OCI-LY3 (cell line): Measurements from ENCODE around the gene CDKN1C.
A peak's percentile ranks its signal among the peaks of the same experiment; 100 is the strongest.

Source experiments
- H2AFZ ChIP-seq: fragments of 200-600, 300-600 bp; shearing (Covaris generic); 2 replicates; pipeline ENCODE4 v1.6.0; 2014; ENCODE audit warnings: antibody characterized with exemption, low read depth, low read length
- H3K27ac ChIP-seq: fragments of 200-600, 300-600 bp; sonication (generic); 2 replicates; pipeline ENCODE4 v1.5.1; 2014; ENCODE audit warnings: mild to moderate bottlenecking, low read length, moderate library complexity, mixed read lengths
- H3K27me3 ChIP-seq: fragments of 200-600, 300-600 bp; sonication (generic); 2 replicates; pipeline ENCODE4 v1.6.1; 2014; ENCODE audit warnings: low read depth, low read length, mixed read lengths
- H3K36me3 ChIP-seq: fragments of 200-600, 300-600 bp; sonication (generic); replicated peaks from 2 replicates; pipeline ENCODE3; 2014; ENCODE audit warnings: low read depth, low read length, mixed read lengths
- H3K4me1 ChIP-seq: fragments of 300-600, 200-600 bp; sonication (generic); 2 replicates; pipeline ENCODE4 v1.6.1; 2014; ENCODE audit warnings: low read length, mixed read lengths
- H3K4me2 ChIP-seq: fragments of 200-600, 300-600 bp; sonication (generic); 2 replicates; pipeline ENCODE4 v1.6.1; 2014; ENCODE audit warnings: low read length, mixed read lengths
- H3K4me3 ChIP-seq: fragments of 300-600, 200-600 bp; sonication (generic); 2 replicates; pipeline ENCODE4 v1.5.1; 2014; ENCODE audit warnings: antibody characterized with exemption, mild to moderate bottlenecking, low read length, moderate library complexity
- H3K79me2 ChIP-seq: fragments of 300-600, 200-600 bp; shearing (Covaris generic); 2 replicates; pipeline ENCODE4 v1.6.1; 2014; ENCODE audit warnings: mild to moderate bottlenecking, low read length, mixed read lengths
- H3K9ac ChIP-seq: fragments of 300-600, 200-600 bp; shearing (Covaris generic); 2 replicates; pipeline ENCODE4 v1.6.0; 2014; ENCODE audit warnings: mild to moderate bottlenecking, low read length, moderate library complexity
- H3K9me3 ChIP-seq: fragments of 200-600, 300-600 bp; shearing (Covaris generic); 2 replicates; pipeline ENCODE4 v1.6.1; 2014; ENCODE audit warnings: low read length, mixed read lengths; ENCODE audit not compliant: insufficient read depth
- H4K20me1 ChIP-seq: fragments of 200-600, 300-600 bp; sonication (generic); 2 replicates; pipeline ENCODE4 v1.6.1; 2016; ENCODE audit warnings: low read length, mixed read lengths; ENCODE audit not compliant: insufficient read depth
- CTCF ChIP-seq: fragments of 200-600, 300-600 bp; sonication (generic); IDR thresholded peaks from 2 replicates; pipeline ENCODE4 v1.5.1; 2014; ENCODE audit warnings: antibody characterized with exemption, low read length, low read depth
- EZH2phosphoT487 ChIP-seq: fragments of 200-600 bp; shearing (Covaris generic); IDR thresholded peaks from 2 replicates; pipeline ENCODE4 v1.6.1; 2018; ENCODE audit warnings: antibody characterized with exemption, mixed run types, low read depth

Gene CDKN1C

GRCh38 chr11:2893935-2894334, 8.4 kb upstream of the CDKN1C start:
- H3K9me3 ChIP-seq = no peaks in the 10 kb centered on the region
- H3K27ac ChIP-seq = no peak overlapping the region
- H2AFZ ChIP-seq = no peak overlapping the region
- H3K36me3 ChIP-seq = no peaks in the 10 kb centered on the region
- H3K27me3 ChIP-seq = no peaks in the 10 kb centered on the region
- H3K4me2 ChIP-seq = no peak overlapping the region
- peaks cover 30% of the 10 kb centered on the region for H3K4me1 ChIP-seq
- H3K79me2 ChIP-seq = no peaks in the 10 kb centered on the region
- H4K20me1 ChIP-seq = no peaks in the 10 kb centered on the region
- no peak overlapping the region for H3K4me3 ChIP-seq
- no peak overlapping the region for H3K9ac ChIP-seq
- no peak for TF ChIP-seq CTCF
- no peak for TF ChIP-seq EZH2phosphoT487

- peak overlapping the region; percentile 71 for H3K9ac ChIP-seq
- peak overlapping the region; percentile 83 for H3K4me3 ChIP-seq
- no peaks in the 10 kb centered on the region for H3K79me2 ChIP-seq
- no peak for TF ChIP-seq EZH2phosphoT487
- TF ChIP-seq CTCF = peak; percentile 38
- H3K4me2 ChIP-seq = peak overlapping the region; percentile 83
- H4K20me1 ChIP-seq = no peaks in the 10 kb centered on the region
- peak overlapping the region; percentile 38 for H3K27ac ChIP-seq
- H3K27me3 ChIP-seq = no peaks in the 10 kb centered on the region
- no peaks in the 10 kb centered on the region for H3K9me3 ChIP-seq
- peaks cover 24% of the 10 kb centered on the region for H3K4me1 ChIP-seq
- H2AFZ ChIP-seq = peak overlapping the region; percentile 90
- H3K36me3 ChIP-seq = no peaks in the 10 kb centered on the region
These were observed 7.5 kb upstream of the CDKN1C start for GRCh38 chr11:2892967-2893528.

- H3K9ac ChIP-seq = peak overlapping the region; percentile 71
- H3K4me3 ChIP-seq = peak overlapping the region; percentile 83
- no peaks in the 10 kb centered on the region for H3K36me3 ChIP-seq
- no peaks in the 10 kb centered on the region for H4K20me1 ChIP-seq
- H3K4me1 ChIP-seq = peaks cover 24% of the 10 kb centered on the region
- H3K27me3 ChIP-seq = no peaks in the 10 kb centered on the region
- H2AFZ ChIP-seq = peak overlapping the region; percentile 90
- H3K79me2 ChIP-seq = no peaks in the 10 kb centered on the region
- peak overlapping the region; percentile 83 for H3K4me2 ChIP-seq
- TF ChIP-seq CTCF (peak; percentile 85), EZH2phosphoT487 (no peak)
- H3K9me3 ChIP-seq = no peaks in the 10 kb centered on the region
- H3K27ac ChIP-seq = peak overlapping the region; percentile 38
These were observed 6.8 kb upstream of the CDKN1C start for GRCh38 chr11:2892215-2892966.

- Histone ChIP-seq H3K27ac (peak overlapping the region; percentile 28; the same call in 1 of the 2 replicates), H3K9me3 (no peaks in the 10 kb centered on the region), H3K9ac (peak overlapping the region; percentile 71), H3K79me2 (no peaks in the 10 kb centered on the region), H3K4me1 (peaks cover 24% of the 10 kb centered on the region), H3K4me2 (peak overlapping the region; percentile 83), H3K4me3 (peak overlapping the region; percentile 83), H2AFZ (no peak overlapping the region; the same call in 1 of the 2 replicates), H3K36me3 (no peaks in the 10 kb centered on the region), H3K27me3 (no peaks in the 10 kb centered on the region), H4K20me1 (no peaks in the 10 kb centered on the region)
- TF ChIP-seq CTCF (peak; percentile 37; the same call in 1 of the 2 replicates), EZH2phosphoT487 (no peak)
These were observed 6.0 kb upstream of the CDKN1C start for GRCh38 chr11:2891326-2892214.
